CD4-positive, alpha-beta memory T cell (primary cell): ENCODE results near the gene ZNF740. TPM values are rescaled to one million over a fixed set of nuclear protein-coding genes. Genes with fewer than 3 reads are reported as not detected.

Experiments used
- CTCF ChIA-PET: fragments of 350-600 bp; sonication (Branson Sonifier 250); formaldehyde crosslinking; loops from one replicate; lab custom pipeline; 2021; ENCODE audit warnings: inconsistent platforms; ENCODE audit not compliant: partially characterized antibody; lab: Charles Lee
- POLR2A ChIA-PET: fragments of 350-600 bp; sonication (Branson Sonifier 250); formaldehyde crosslinking; loops from one replicate; lab custom pipeline; 2021; ENCODE audit not compliant: partially characterized antibody; lab: Charles Lee
- DNase-seq, 5 donors: peaks; one replicate each; pipeline versions ENCODE4 v3.0.0 to v3.0.0-alpha.2; 2020 to 2022; ENCODE audit warnings: mixed read lengths in 1 of 5
- H3K27ac ChIP-seq: one replicate; pipeline ENCODE4 v1.7.0; 2013; ENCODE audit warnings: low read depth, low read length
- H3K27me3 ChIP-seq: 2 replicates; pipeline ENCODE4 v1.7.0; 2013; ENCODE audit warnings: mild to moderate bottlenecking, low read length, moderate library complexity; ENCODE audit not compliant: insufficient read depth
- H3K36me3 ChIP-seq: 2 replicates; pipeline ENCODE4 v1.7.0; 2013; ENCODE audit warnings: mild to moderate bottlenecking, low read length, moderate library complexity; ENCODE audit not compliant: insufficient read depth
- H3K4me1 ChIP-seq: 2 replicates; pipeline ENCODE4 v1.7.0; 2013; ENCODE audit warnings: mild to moderate bottlenecking, low read length, moderate library complexity; ENCODE audit not compliant: insufficient read depth
- H3K4me3 ChIP-seq, 2 donors: one replicate each; pipeline ENCODE4 v1.7.0; 2013; ENCODE audit warnings: low read length in 2 of 2, mild to moderate bottlenecking in 1 of 2
- H3K9me3 ChIP-seq, 2 donors: one replicate each; pipeline ENCODE4 v1.7.0; 2013; ENCODE audit warnings: low read length in 2 of 2, control low read depth in 1 of 2; ENCODE audit not compliant: control insufficient read depth in 1 of 2
- H3K27ac Mint-ChIP-seq, 7 donors: one replicate each; pipeline ENCODE4 v1.8.0; 2020 to 2021; ENCODE audit warnings: mixed read lengths in 7 of 7, mild to moderate bottlenecking in 6 of 7, inconsistent platforms in 3 of 7, moderate library complexity in 3 of 7
- H3K27me3 Mint-ChIP-seq, 2 donors: one replicate each; pipeline ENCODE4 v1.8.0; 2020 to 2021; ENCODE audit warnings: mixed read lengths in 2 of 2
- H3K36me3 Mint-ChIP-seq, 2 donors: one replicate each; pipeline ENCODE4 v1.8.0; 2020 to 2021; ENCODE audit warnings: mixed read lengths in 2 of 2, inconsistent platforms in 1 of 2, mild to moderate bottlenecking in 1 of 2
- H3K4me1 Mint-ChIP-seq, 4 donors: one replicate each; pipeline ENCODE4 v1.8.0; 2020 to 2021; ENCODE audit warnings: mixed read lengths in 4 of 4, mild to moderate bottlenecking in 1 of 4
- H3K4me3 Mint-ChIP-seq, 8 donors: one replicate each; pipeline ENCODE4 v1.8.0; 2020 to 2021; ENCODE audit warnings: mixed read lengths in 8 of 8, mild to moderate bottlenecking in 7 of 8, moderate library complexity in 6 of 8, inconsistent platforms in 3 of 8
- H3K9me3 Mint-ChIP-seq, 8 donors: one replicate each; pipeline ENCODE4 v1.8.0; 2020 to 2021; ENCODE audit warnings: mixed read lengths in 8 of 8, mild to moderate bottlenecking in 5 of 8, inconsistent platforms in 3 of 8, moderate library complexity in 1 of 8
- intact Hi-C: fragments of 100-400 bp; cut with micrococcal nuclease; formaldehyde crosslinking; loops from one replicate; pipeline ENCODE4 v1.15.1; 2023
- polyA plus RNA-seq, 2 donors: library from polyadenylated mRNA; unstranded; fragments of 300-500 nt; fragmentation: Illumina TruSeq; gene quantifications; one replicate each; pipeline ENCODE4 v1.2.3, GENCODE V29; 2021
- total RNA-seq, 2 experiments: library from RNA; stranded (reverse); gene quantifications; one replicate each; pipeline ENCODE4 v1.2.3, GENCODE V29; 2021

ZNF740 gene
- total and polyA plus RNA-seq, 4 experiments from 2014 or later: 0.90 to 113 (median 56.1) TPM

DNA sequence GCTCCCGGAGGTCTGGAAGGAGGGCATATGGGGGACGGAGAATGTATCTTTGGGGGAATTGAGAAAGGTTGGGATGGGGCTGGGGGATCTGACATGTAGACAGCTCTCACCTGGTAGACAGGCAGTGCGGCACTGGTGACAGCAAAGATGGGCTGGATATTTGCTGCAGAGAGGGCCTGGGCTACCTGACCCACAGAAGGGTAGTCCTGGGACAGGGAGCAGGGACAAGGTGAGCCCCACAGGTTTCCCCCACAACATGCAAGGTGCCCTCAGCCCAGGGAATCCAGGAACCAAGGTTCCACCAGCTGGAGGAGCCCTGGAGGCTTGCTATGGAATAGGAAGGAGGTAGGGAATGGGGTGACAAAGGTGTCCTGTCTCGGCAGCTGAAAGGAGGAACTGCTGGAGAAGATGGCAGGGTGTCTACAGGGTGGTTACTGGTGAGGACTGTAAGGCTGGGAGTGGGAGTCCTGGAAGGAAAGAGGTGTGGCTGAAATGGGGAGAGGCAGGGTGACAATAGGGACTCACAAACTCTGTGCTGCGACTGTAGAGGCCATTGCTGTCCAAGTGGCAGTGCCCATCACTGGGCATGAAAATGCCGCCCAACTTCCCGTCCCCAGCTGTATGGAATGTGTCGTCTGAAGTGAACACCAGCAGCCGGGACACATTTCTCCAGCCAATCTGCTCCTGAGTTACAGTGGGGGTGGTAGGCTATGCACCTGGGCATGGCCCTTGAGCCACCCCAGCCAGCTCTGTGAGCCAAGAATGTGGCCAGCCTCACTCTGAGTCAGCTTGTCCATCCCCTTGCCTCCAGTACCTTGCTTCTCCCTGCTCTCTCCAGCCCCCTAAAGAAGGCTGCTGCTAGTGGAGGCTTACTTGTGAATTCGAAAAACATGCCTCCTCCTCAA lies 15.2 kb downstream of the ZNF740 start:
- H3K4me1 Mint-ChIP-seq: peaks cover 27 to 51% (median 37%) of the 10 kb centered on the region in 4 donors
- peak overlapping the region; percentile 53 for H3K27ac ChIP-seq
- no peak for DNase-seq
- H3K4me3 Mint-ChIP-seq: peak overlapping the region in 2 of 8 donors; percentile 15 to 29
- no peaks in the 10 kb centered on the region for H3K9me3 Mint-ChIP-seq
- peak overlapping the region; percentile 57 to 89 (median 82) for H3K27ac Mint-ChIP-seq
- no peaks in the 10 kb centered on the region for H3K27me3 Mint-ChIP-seq
- H3K36me3 Mint-ChIP-seq: peaks cover 78 to 91% of the 10 kb centered on the region in 2 donors
- intact Hi-C loops: no loop called here
- POLR2A ChIA-PET: interaction anchor here (0.8 to 27.7 kb wide), 6 partner anchors 10 to 116 kb away, joined by 3 to 463 read pairs (median 6); partner anchors contain the start of genes CSAD, ITGB7, SPRYD3 and ZNF740
- no peaks in the 10 kb centered on the region for H3K27me3 ChIP-seq
- peaks cover 52% of the 10 kb centered on the region for H3K4me1 ChIP-seq
- peaks cover 76% of the 10 kb centered on the region for H3K36me3 ChIP-seq
- H3K9me3 ChIP-seq: no peaks in the 10 kb centered on the region
- CTCF ChIA-PET: interaction anchor here (0.9 to 2.1 kb wide), 7 partner anchors 11 to 126 kb away, joined by 3 to 10 read pairs (median 5); partner anchors contain the start of genes AAAS, CSAD, ITGB7 and ZNF740
- H3K4me3 ChIP-seq: no peak overlapping the region

DNA sequence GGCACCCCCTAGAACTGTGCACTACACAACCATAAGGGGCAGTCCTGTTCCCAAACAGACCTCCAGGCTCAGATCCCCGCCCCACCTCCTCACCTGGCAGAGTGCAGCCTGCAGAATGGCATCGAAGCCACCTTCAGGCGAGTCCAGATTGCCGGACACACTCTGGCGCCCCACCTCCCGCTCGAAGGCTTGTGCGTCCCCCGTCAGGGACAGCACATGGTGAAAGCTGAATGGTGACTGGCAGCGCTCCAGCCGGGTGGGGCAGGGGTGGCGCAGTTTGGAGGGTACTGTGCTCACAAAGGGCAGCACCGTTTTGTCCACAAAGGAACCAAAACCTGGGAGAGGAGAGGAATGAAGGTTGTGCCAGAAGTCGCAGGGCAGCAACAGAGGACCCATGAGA lies 16.0 kb downstream of the ZNF740 start:
- intact Hi-C loops: no loop called here
- Histone ChIP-seq H3K27ac (peak overlapping the region; percentile 53), H3K4me1 (peaks cover 54% of the 10 kb centered on the region), H3K27me3 (no peaks in the 10 kb centered on the region), H3K9me3 (no peaks in the 10 kb centered on the region), H3K4me3 (no peak overlapping the region), H3K36me3 (peaks cover 69% of the 10 kb centered on the region)
- peaks cover 31 to 58% (median 41%) of the 10 kb centered on the region in 4 donors for H3K4me1 Mint-ChIP-seq
- no peaks in the 10 kb centered on the region for H3K27me3 Mint-ChIP-seq
- DNase-seq: no peak
- H3K27ac Mint-ChIP-seq: peak overlapping the region in 6 of 7 donors; percentile 60 to 93 (median 86)
- H3K4me3 Mint-ChIP-seq: no peak overlapping the region
- peaks cover 78 to 89% of the 10 kb centered on the region in 2 donors for H3K36me3 Mint-ChIP-seq
- POLR2A ChIA-PET: interaction anchor here (0.9 to 27.7 kb wide), 4 partner anchors 11 to 24 kb away, joined by 3 to 463 read pairs (median 62); partner anchors contain the start of genes CSAD, ITGB7 and ZNF740
- H3K9me3 Mint-ChIP-seq: no peaks in the 10 kb centered on the region
- CTCF ChIA-PET: interaction anchor here (1.7 to 3.4 kb wide), 5 partner anchors 11 to 36 kb away, joined by 5 to 30 read pairs (median 16); partner anchors contain the start of gene ITGB7

DNA sequence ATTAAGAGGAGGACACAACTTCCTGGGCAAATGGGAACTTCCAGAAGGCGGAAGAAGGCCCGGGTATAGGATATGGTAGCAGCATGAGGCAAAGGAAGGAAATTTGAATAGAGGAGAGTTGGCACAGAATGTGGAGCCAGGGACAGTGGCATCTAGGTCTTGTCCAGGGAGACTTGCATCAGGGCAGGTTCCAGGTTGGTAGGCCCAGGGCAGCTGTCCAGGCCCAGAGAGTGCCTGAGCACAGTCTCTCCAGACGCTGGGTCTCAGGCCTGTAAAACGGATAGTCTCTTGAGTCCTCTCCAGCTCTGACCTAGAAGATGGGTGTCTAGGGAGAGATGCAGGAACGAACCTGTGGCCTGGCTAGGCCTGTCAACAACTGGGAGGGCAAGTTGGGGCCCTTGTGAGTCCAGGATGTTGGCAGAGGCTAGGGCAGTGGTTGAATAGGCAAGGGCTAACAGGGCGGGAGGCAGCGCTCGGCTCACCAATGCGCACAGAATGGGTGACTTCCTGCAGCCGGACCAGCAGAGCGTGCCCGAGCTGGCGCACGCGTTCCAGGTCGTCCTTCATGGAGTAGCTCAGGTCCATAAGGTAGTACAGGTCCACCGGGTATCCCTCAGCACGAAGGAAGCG lies 16.6 kb downstream of the ZNF740 start:
- ChIA-PET POLR2A (interaction anchor here (0.9 to 27.7 kb wide), 7 partner anchors 12 to 102 kb away, joined by 3 to 463 read pairs (median 6); partner anchors contain the start of genes CSAD, ITGB7, MYG1 and ZNF740), CTCF (interaction anchor here (0.7 to 3.4 kb wide), 9 partner anchors 9 to 131 kb away, joined by 3 to 30 read pairs (median 6); partner anchors contain the start of gene ITGB7)
- Mint-ChIP-seq H3K27me3 (no peaks in the 10 kb centered on the region), H3K27ac (peak overlapping the region; percentile 71 to 93 (median 88)), H3K4me1 (peaks cover 35 to 63% (median 43%) of the 10 kb centered on the region in 4 donors), H3K36me3 (peaks cover 74 to 83% of the 10 kb centered on the region in 2 donors), H3K9me3 (no peaks in the 10 kb centered on the region), H3K4me3 (peak overlapping the region in 2 of 8 donors; percentile 17 to 43)
- intact Hi-C loops: no loop called here
- no peak overlapping the region for H3K4me3 ChIP-seq
- DNase-seq: no peak
- no peaks in the 10 kb centered on the region for H3K27me3 ChIP-seq
- no peaks in the 10 kb centered on the region for H3K9me3 ChIP-seq
- H3K27ac ChIP-seq: peak overlapping the region; percentile 53
- peaks cover 62% of the 10 kb centered on the region for H3K36me3 ChIP-seq
- H3K4me1 ChIP-seq: peaks cover 60% of the 10 kb centered on the region

GRCh38 chr12:53198486-53199110 lies 18.1 kb downstream of the ZNF740 start:
- no peaks in the 10 kb centered on the region for H3K9me3 Mint-ChIP-seq
- Histone ChIP-seq H3K36me3 (peaks cover 48% of the 10 kb centered on the region), H3K9me3 (no peaks in the 10 kb centered on the region), H3K27ac (peak overlapping the region; percentile 53), H3K27me3 (no peaks in the 10 kb centered on the region), H3K4me1 (peaks cover 75% of the 10 kb centered on the region), H3K4me3 (peak overlapping the region in 1 of 2 donors; percentile 27)
- intact Hi-C loops: loop anchor here (1.0 kb wide), 1 partner anchor 9 kb away; the partner anchor contains the start of gene ITGB7
- peak overlapping the region; percentile 68 to 90 (median 84) for H3K4me3 Mint-ChIP-seq
- peak overlapping the region; percentile 93 to 97 (median 96) for H3K27ac Mint-ChIP-seq
- ChIA-PET POLR2A (interaction anchor here (0.8 to 27.7 kb wide), 12 partner anchors 12 to 193 kb away, joined by 3 to 463 read pairs (median 6); partner anchors contain the start of genes CSAD, EIF4B, ITGB7 and MYG1), CTCF (interaction anchor here (0.8 to 3.4 kb wide), 18 partner anchors 8 to 125 kb away, joined by 3 to 30 read pairs (median 4); partner anchors contain the start of gene ITGB7)
- H3K4me1 Mint-ChIP-seq: peaks cover 40 to 68% (median 52%) of the 10 kb centered on the region in 4 donors
- DNase-seq: peak in 4 of 5 donors; percentile 34 to 54 (median 40)
- peaks cover 61 to 74% of the 10 kb centered on the region in 2 donors for H3K36me3 Mint-ChIP-seq
- H3K27me3 Mint-ChIP-seq: no peaks in the 10 kb centered on the region

GRCh38 chr12:53199700-53200099 lies 19.2 kb downstream of the ZNF740 start:
- H3K4me3 ChIP-seq: peak overlapping the region in 1 of 2 donors; percentile 29
- POLR2A ChIA-PET: interaction anchor here (1.3 to 27.7 kb wide), 9 partner anchors 10 to 100 kb away, joined by 3 to 463 read pairs (median 6); partner anchors contain the start of genes CSAD, ITGB7, MYG1 and PFDN5
- peak overlapping the region in 7 of 8 donors; percentile 5 to 89 (median 71) for H3K4me3 Mint-ChIP-seq

GRCh38 chr12:53200107-53200457 lies 19.6 kb downstream of the ZNF740 start:
- Histone ChIP-seq H3K27me3 (no peaks in the 10 kb centered on the region), H3K4me3 (peak overlapping the region in 1 of 2 donors; percentile 29), H3K27ac (peak overlapping the region; percentile 41), H3K4me1 (peaks cover 90% of the 10 kb centered on the region), H3K9me3 (no peaks in the 10 kb centered on the region), H3K36me3 (peaks cover 33% of the 10 kb centered on the region)
- peak overlapping the region in 7 of 8 donors; percentile 43 to 89 (median 71) for H3K4me3 Mint-ChIP-seq
- POLR2A ChIA-PET: interaction anchor here (1.4 to 27.7 kb wide), 5 partner anchors 10 to 25 kb away, joined by 4 to 463 read pairs (median 44); partner anchors contain the start of genes CSAD, ITGB7 and ZNF740
- H3K27me3 Mint-ChIP-seq: no peaks in the 10 kb centered on the region
- H3K27ac Mint-ChIP-seq: peak overlapping the region; percentile 73 to 95 (median 86)
- CTCF ChIA-PET: interaction anchor here (0.7 to 3.4 kb wide), 8 partner anchors 10 to 121 kb away, joined by 3 to 27 read pairs (median 4); partner anchors contain the start of gene AAAS
- no peak for DNase-seq
- no peaks in the 10 kb centered on the region for H3K9me3 Mint-ChIP-seq
- H3K4me1 Mint-ChIP-seq: peaks cover 46 to 79% (median 63%) of the 10 kb centered on the region in 4 donors
- peaks cover 47 to 61% of the 10 kb centered on the region in 2 donors for H3K36me3 Mint-ChIP-seq
- intact Hi-C loops: loop anchor here (2.0 kb wide), 2 partner anchors 19 to 41 kb away; partner anchors contain the start of genes CSAD and ZNF740

More at GRCh38 chr12:53199700-53200099, 19.2 kb downstream of the ZNF740 start:
- H3K27ac Mint-ChIP-seq: peak overlapping the region; percentile 68 to 95 (median 86)
- Histone ChIP-seq H3K4me1 (peaks cover 86% of the 10 kb centered on the region), H3K27me3 (no peaks in the 10 kb centered on the region), H3K27ac (peak overlapping the region; percentile 41), H3K9me3 (no peaks in the 10 kb centered on the region), H3K36me3 (peaks cover 37% of the 10 kb centered on the region)
- H3K4me1 Mint-ChIP-seq: peaks cover 47 to 78% (median 61%) of the 10 kb centered on the region in 4 donors
- peaks cover 51 to 65% of the 10 kb centered on the region in 2 donors for H3K36me3 Mint-ChIP-seq
- no peak for DNase-seq
- CTCF ChIA-PET: interaction anchor here (0.7 to 3.4 kb wide), 11 partner anchors 9 to 124 kb away, joined by 3 to 30 read pairs (median 6); partner anchors contain the start of gene AAAS
- H3K9me3 Mint-ChIP-seq: no peaks in the 10 kb centered on the region
- intact Hi-C loops: loop anchor here (2.0 kb wide), 2 partner anchors 19 to 41 kb away; partner anchors contain the start of genes CSAD and ZNF740
- no peaks in the 10 kb centered on the region for H3K27me3 Mint-ChIP-seq
